Measurements from ENCODE around the gene LZTS2. TPM values are rescaled to one million over a fixed set of nuclear protein-coding genes. Genes with fewer than 3 reads are reported as not detected.

The LZTS2 gene
- total RNA-seq, 1 experiment from 2014 or later = 62.1 TPM

DNA sequence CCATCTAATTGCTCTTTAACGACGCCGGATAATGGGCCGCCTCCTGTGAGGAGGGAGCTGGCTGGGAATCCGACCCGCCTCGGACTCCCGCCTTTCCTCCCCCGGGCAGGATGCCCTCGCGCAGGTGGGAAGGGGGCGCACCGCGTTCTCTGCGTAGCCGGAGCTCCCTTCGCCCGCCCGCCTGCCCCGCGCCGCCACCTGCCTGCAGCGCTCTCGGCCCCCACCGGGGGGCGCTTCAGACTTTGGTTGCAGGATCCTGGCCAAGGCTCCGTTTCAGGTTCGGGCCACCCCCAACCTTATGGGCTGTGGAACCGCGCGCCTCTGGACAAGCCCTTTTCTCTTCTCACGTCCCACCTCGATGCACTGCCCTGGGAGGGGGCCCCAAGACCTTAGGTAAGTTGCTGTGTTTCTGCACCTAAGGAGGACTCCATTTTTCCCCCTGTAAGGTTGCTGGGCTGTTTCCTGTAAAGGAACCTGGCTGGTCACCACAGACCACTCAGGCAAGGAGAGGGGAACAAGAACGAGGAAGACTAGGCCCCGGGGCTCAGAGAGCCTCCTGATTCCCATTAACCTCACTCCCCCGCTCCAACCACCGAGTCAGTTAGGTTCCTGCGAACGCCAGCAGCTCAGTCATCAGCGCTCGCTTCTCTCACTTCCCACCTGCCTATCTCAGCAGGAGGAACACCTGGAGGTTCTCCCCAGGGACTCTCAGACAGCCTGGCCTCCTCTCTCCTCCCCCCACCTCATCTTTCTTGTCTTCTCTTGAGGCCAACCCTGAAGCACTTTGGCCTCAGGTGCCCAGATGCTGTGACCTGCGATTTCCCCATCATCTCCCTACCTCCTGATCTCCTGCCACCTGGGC, 50.8 kb downstream of the LZTS2 start:
- DNase-seq (ENCODE audit: low read depth) = peak; percentile 55

- peak; percentile 85 for DNase-seq (ENCODE audit: low read depth)
Measured at GRCh38 chr10:101052285-101052684, 52.7 kb downstream of the LZTS2 start.

DNA sequence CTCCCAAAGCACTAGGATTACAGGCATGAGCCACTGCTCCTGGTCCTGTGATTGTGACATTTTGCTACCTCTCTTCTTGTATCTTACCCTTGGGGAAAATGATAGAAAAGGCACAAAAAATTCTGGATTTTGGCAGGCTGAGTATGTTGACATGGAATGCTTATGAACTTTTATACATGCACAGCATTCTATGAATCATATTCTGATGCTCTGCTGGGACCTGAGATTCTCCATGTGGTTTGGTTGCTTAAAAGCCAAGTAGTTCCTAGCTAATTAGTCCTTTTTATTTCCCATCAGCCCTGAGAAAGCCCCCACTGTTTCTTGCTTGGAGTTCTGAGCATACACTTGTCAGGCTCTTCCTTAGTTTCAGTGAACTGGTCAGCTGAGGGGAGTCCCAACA, 53.9 kb downstream of the LZTS2 start:
- no peak for DNase-seq (ENCODE audit: low read depth)

DNA sequence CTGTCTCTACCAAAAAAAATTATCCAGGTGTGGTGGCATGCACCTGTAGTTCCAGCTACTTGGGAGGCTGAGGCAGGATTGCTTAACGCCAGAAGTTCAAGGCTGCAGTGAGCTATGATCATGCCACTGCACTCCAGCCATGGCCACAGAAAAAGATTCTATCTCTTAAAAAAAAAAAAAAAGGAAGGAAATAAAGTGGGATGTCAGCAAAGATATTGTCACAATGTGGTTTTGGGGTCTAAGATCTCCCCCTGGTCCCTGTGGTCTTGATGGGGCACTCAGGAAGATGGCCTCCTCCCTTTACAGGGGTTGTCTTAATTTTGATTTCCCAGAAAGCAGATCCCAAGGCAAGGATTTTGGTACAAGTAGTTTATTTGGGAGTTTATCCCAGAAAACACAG, 54.7 kb downstream of the LZTS2 start:
- DNase-seq (ENCODE audit: low read depth) = no peak

DNA sequence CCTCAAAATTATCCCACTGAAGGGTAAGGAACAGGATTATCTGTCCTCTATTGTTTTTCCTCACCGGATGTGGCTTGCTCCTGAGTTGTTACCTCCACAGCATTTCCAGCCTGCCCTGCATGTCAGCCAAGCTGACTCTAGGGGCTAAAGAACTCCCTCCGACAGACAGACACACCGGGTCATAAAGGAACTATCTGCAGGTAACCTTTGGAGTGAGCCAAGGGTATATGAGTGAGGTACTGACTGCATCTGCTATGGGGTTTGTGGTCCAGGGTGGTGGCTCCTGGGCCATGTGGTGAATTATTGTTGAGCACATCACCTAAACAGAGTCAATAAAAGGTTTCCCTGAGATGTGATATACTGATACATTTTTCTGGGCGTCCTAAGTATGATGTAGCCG, 55.3 kb downstream of the LZTS2 start:
- DNase-seq (ENCODE audit: low read depth) = no peak

DNA sequence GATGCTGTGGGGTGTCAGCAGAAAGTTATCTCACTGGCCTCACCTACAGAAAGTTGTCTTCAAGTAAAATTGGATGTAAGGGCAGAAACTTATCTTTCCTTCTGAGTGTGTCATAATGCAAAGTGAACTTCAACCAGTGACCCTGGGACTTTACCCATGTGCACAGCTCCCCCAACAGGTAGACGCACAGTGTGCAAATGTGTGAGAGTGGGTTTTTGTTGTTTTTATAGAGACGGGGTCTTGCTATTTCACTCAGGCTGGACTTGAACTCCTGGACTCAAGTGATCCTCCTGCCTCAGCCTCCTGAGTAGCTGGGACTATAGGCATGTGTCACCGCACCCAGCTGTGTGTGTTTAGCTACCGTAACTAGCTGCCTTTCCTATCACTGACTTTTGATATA, 55.8 kb downstream of the LZTS2 start:
- DNase-seq (ENCODE audit: low read depth) = no peak

GRCh38 chr10:101056365-101057151, 57.0 kb downstream of the LZTS2 start:
- no peak for DNase-seq (ENCODE audit: low read depth)

Small RNA genes lying within 50 kb of the gene (small RNA-seq; reads per million reads assigned to genes)
- not detected for gene MIR608

Other genes with a start within 250 kb of the LZTS2 start
- gene SLF2, start 86.8 kb upstream of the LZTS2 start, total RNA-seq (2014; rRNA removed; shearing (Covaris generic)) = 15.7 and 17.4 TPM in 2 replicates
- 0.53 and 2.9 TPM in 2 replicates for gene SEMA4G, start 30.3 kb upstream of the LZTS2 start, total RNA-seq (2014; rRNA removed; shearing (Covaris generic))
- 120 and 146 TPM in 2 replicates for gene MRPL43, start 12.3 kb upstream of the LZTS2 start, total RNA-seq (2014; rRNA removed; shearing (Covaris generic))
- 29.8 and 35.9 TPM in 2 replicates for gene TWNK, start 12.3 kb upstream of the LZTS2 start, total RNA-seq (2014; rRNA removed; shearing (Covaris generic))
- 0.80 and 1.6 TPM in 2 replicates for gene PDZD7, start 31.3 kb downstream of the LZTS2 start, total RNA-seq (2014; rRNA removed; shearing (Covaris generic))
- 70.2 and 76.3 TPM in 2 replicates for gene SFXN3, start 31.4 kb downstream of the LZTS2 start, total RNA-seq (2014; rRNA removed; shearing (Covaris generic))
- 13.4 and 14.0 TPM in 2 replicates for gene KAZALD1, start 62.2 kb downstream of the LZTS2 start, total RNA-seq (2014; rRNA removed; shearing (Covaris generic))
- not detected in 2 replicates for gene TLX1, start 131.5 kb downstream of the LZTS2 start, total RNA-seq (2014; rRNA removed; shearing (Covaris generic))
- gene LBX1, start 229.7 kb downstream of the LZTS2 start, total RNA-seq (2014; rRNA removed; shearing (Covaris generic)) = not detected in 2 replicates

Data from HT1080 (cell line).